ENCODE measurements around the gene FAAP20.

FAAP20 gene

DNA sequence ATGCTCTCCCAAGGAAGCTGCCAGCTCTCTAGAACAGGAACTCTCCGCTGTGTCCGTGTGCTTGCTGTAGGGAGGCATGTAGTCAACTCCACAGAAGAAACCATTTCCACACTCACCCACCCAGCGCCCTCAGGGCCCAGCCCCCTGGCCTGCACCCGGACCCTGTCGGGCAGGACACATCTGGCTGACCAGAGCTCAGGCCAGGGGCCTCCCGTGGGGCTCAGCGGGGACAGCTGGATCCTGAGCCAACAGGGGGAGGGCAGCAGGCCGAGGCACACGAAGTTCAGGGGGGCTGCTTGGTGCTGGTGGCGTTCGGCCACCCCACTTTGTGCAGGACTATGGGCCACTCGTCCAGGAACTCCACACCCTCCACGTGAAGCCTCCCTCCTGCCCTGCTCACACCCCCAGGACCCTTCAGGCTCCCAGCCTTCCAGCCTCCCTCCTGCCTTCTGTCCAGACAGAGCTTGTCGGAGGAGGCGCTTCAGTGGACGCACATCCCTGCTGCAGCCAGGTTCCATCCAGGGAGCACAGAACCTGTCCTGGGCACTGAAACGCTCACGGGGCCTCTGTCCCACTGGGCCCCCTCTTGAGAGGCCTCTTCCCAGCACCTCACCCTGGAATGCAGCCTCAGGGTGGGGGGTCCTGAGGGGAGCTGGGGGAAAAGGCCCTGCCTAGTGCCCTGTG is 15.0 kb upstream of the FAAP20 start:
- no peak for DNase-seq

DNA sequence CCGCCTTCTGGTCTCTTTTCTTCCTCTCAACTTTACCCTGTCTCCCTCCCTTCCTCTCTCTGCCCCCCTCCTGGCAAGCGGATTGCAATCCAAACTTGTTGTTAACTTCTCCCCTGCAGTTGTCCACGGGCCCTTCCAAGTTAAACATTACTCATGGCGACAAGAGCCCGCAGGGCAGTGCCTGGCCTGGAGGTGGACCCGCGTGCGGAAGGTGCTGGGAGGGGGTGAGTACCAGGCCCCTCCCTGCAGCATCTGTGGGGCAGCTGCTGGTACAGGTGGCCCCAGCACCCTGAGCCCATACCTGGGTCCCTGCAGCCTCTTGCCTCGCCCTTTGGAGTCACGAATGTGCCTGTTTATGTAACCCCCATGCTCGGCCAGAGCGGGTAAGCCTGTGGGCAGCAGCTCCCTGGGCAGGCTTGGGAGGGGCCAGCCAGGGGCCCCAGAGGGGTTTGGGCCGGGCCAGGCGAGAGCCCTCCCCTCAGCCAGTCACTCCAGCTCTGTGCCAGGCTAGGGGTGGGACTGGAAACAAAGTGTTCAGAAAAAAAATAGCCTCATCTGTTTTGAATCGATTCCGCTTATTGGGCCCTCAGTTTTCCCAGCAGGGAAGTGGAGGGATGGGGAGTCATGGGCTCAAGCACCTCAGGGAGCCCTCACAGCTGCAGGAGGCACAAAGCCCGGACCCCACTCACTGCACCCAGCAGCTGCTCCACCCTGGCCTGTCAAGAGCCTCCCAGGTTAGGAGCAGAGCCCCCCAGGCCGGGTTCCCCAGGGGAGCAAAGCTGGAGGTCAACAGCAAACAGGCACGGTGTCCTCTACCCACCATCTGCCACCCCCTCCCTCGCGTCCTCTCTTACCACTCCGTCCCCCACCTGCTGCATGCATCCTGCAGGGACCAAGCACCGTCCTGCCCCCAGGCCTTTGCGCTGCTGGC is 14.0 kb upstream of the FAAP20 start:
- DNase-seq: no peak

DNA sequence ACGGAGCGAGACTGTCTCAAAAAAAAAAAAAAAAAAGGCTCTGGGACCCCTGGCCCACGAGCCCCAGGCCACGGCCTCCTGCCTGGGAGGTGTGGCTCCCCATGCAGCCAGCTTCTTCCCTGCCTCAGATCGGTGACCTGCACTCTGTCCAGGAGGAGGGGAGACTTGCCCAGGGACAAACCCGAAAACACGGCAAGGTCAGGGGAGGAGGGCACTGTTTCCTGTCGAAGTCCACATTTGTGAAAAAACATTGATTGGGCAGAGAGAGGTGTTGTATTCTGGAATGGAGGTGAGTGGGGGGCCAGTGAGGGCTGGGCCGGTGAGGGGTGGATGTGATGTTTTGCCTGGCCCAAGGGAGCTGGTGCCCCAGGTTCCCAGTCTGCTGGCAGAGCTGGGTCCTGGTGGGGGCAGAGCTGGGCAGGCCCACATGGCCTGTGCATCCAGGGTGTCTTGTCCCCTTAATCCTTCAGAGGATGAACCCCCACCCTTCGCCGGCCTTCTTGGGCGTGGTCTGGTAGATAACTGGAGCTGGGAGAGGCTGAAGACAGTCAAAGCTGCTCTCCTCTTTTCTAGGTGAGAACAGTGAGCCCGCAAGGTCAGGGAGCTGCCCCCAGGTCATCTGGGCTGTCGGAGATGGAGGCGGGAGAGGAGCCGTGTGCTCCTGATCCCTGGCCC is 12.4 kb upstream of the FAAP20 start:
- no peak for DNase-seq

DNA sequence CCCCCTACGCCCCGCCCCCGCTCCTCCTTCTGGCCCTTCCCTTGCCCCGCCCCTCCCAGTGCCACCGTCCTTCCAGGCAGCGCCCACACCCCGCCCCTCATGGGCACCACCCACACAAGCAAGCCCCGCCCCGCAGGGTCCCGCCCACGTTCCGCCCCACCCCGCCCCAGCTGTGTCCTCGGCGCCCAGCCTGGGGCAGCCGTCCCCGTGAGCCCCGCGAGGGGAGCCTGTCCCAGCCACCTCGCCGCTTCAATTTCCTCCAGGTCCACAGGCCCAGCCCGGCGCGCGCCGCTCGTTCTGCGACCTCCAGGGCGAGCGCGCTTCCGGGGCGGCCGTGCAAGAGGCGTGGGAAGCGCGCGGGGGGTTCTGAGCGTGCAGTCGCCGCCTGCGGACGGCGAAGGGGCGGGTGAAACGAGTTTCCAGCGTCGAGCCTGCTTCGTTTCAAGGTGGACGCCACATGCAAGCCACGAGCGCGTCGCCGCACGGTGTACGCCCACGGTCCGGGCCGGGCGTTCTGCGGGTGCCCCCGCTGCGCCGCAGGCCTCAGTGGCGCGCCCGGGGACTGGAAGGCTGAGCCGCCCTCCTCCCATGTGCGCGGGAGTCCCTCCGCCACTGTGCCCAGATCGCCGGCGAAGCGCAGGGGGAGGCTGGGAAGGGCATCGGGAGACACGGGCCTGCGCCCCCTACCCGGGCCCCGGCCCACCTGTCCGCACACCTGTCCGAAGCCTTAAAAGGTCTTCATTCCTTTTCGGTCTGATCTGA is 10.8 kb upstream of the FAAP20 start:
- DNase-seq: peak; percentile 96

DNA sequence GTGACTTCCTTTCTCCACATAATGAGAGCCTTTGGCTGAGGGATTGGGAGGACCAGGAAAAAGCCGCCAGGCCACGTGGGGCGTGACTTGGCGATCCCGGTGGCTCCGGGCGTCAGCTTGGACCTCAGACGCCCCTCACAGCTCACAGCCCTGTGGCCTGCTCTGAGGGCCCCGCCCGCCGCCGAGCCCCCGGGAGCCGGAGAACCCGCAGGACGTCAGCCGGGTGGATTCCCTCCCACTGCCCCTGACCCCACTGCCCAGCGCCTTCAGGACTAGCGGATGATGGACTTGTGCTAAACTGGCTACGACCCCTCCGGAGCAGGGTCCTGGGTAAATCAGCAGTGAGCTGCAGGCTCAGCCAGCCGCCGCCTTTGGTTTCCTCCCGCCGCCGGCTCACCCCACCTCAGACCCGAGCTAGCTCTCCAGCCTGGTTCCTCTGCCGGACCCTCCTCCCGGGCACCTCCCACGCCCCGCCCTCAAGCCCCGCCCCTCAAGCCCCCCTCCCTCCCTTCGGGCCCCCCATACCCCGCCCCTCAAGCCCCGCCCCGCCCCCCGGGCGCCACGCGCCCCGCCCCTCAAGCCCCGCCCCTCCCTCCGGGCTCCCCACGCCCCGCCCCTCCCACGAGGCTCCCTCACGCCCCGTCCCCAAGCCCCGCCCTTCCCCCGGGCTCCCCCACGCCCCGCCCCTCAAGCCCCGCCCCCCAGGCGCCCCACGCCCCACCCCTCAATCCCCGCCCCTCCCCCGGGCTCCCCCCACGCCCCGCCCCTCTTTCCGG is 10.0 kb upstream of the FAAP20 start:
- DNase-seq: peak; percentile 96

DNA sequence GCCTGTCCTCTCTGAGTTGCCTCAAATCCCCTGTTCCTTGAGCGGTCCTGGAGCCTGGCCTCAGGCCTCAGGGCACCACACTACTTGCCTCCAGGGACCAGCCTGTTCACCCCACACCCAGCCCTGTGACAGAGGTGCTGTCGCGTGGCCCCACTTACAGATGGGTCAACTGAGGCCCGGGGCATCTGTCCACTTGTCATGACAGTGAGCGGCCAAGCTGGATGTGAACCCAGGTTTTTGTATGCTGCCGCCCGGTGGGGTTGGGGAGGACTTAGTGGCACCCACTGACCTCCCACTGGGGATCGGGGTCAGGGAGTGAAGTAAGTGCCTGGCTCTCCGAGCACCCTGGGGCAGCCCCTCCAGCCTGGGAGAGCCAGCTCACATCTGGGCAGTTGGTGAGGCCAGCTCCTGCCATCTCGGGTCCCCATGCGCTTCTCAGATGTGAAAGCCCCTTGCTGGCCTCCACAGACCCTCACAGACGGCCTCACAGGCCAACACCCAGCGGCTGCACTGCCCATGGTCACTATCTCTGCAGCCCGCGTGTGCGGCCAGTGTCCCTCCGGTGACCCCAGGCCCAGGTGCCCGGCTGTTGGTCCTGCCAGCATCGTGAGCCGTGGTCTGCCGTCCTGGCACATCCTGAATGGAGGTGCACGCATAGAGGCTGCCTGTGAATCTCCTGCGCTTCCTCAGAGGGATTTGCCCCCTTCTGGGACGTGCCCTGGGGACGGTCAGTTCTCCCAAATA is 9.3 kb upstream of the FAAP20 start:
- DNase-seq: no peak

DNA sequence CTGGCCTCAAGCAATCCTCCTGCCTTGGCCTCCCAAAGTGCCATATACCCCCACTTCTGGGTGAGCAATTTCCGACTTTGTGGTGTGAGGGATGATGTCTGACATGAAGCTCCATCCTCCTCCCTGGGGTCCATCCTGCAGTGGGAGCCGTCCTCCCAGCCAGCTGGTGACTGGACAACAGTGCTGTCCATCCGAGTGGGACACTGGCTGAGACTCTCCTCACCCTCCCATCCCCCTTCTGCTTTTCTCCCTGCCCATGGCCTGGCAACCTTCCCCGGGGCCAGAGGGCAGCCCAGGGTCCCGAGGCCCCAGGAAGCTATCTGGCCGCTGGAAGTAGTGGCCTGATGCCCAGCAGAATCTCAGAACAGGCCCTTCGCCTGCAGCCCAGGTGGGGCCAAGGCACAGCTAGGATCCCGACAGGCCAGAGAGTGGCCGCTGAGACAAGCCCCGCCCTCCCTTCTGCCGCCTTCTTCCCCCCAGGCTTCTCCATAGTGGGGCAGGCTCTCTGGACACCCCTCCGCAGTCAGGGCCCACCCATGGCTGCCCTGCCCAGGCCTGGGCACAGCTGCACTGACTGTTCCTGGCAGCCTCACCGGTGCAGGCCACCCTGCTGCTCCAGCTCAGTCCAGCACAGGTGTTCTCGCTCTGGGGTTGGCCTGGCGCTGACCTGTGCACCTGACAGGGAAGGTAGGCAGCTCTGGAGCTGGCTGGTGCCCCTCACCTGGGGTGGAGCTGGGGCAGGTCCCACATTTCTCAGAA is 8.4 kb upstream of the FAAP20 start:
- no peak for DNase-seq

DNA sequence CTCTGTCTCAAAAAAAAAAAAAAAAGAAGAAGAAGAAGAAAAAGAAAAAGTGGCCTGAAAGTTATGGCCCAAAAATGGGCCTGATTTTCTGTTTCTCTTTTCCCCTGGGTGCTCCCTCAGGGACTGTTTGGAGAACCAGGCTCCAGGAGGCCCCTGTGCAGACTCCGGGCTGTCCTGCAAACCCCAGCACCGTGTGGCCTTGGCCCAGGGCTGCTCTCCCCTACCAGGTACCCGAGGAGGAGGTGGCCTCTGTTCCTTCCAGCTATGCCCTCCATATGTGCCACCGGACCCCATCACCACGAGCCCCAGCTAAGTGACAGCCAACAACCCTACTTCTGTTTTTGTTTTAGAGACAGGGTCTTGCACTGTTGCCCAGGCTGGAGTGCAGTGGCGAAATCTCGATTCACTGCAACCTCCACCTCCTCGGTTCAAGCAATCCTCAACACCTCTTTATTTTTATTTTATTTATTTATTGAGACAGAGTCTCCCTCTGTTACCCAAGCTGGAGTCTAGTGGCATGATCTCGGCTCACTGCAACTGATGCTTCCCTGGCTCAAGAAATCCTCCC is 7.5 kb upstream of the FAAP20 start:
- DNase-seq: no peak

DNA sequence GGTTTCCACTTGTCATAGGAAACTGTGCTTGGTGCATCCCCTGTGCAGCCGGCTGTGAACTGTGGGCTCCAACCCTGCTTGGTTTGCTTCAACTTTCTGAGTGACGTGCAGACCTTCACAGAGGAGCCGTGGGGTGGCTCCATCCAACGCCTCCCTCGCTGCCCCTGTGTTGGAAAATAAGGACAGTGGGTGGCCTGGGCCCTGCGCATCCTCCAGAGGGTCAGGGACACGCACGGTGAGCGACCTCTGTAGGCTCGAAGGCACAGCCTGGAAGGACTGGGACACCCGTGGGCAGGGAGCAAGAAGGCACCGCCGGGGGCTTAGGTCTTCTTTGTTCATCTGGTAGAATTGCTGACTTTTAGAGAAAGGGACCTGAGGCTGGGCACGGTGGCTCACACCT is 6.5 kb upstream of the FAAP20 start:
- no peak for DNase-seq

DNA sequence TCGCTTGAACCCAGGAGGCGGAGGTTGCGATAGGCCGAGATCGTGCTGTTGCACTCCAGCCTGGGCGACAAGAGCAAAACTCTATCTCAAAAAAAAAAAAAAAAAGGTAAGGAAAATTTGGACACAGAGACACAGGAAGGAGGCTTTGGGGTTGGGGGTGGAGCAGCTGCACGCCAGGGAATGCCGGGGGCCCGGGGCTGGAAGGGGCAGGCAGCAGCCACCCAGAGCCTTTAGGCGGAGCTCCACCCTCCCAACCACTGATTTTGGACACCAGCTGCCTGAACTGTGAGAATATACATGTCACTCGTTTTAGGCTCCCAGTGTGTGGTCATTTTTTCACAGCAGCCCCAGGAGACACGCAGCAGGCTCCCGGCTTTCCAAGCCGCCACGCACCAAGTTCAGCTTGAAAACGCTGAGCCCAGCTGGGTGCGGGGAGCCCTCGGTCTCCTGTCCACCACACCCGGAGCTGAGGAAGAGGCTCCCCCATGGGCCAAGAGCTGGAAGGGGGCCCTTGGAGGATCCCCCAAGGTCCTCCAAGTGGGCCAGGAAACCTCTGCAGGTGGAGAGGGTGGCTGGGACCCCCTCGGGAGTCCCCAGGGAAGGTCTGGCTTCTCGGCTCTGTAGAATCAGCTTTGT is 5.9 kb upstream of the FAAP20 start:
- no peak for DNase-seq

DNA sequence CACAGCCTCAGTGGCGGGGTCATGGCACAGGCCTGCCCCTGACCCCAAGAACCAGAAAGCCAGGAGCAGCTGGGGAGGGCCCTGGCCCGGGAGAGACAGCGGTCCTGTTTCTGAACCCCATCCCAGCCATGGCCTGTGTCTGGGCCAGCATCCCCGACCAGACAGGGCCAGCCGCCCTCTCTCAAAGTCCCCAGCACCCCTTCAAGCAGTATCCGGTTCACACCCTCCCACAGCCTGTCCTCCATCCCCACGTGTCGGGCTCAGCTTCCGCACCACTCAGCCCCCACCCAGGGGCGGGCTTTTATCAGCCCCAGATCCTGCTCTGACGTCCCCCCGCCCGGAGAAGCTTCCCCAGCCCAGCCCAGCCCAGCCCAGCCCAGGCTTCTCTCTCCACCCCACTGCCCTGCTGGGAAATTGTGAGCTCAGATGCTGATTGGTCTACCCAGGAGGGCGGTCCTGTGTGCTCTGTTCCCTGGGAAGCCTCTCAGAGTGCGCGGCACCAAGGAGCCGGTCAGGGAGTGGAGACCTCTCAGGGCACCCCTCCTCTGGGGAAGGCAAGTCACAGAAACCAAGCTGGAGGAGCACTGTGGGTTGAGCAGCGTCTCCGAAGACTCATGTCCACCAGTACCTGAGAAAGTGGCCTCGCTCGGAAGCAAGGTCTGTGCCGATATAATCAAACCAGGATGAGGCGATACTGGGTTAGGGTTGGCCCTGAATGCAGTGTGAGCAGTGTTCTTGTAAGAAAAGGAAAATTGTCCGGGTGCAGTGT is 4.7 kb upstream of the FAAP20 start:
- DNase-seq: peak; percentile 60

DNA sequence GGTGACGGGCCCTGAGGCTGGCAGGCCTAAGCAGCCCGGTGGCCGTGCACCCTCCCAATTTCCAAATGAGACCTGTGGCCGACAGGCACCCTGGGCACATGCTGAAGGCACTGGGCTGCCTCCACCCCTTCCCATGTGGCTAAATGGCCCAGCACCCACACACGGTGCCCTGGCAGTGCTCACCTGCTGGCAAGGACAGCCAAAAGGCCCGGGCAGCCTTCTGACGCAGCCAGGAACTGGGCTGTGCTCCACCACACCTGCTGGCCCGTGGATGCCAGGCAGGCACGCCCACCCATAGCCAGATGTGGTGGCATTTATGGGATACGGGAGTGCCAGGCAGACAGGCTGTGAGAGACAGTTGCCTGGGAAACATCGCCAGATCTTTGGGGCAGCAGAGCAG is 4.0 kb upstream of the FAAP20 start:
- DNase-seq: no peak

DNA sequence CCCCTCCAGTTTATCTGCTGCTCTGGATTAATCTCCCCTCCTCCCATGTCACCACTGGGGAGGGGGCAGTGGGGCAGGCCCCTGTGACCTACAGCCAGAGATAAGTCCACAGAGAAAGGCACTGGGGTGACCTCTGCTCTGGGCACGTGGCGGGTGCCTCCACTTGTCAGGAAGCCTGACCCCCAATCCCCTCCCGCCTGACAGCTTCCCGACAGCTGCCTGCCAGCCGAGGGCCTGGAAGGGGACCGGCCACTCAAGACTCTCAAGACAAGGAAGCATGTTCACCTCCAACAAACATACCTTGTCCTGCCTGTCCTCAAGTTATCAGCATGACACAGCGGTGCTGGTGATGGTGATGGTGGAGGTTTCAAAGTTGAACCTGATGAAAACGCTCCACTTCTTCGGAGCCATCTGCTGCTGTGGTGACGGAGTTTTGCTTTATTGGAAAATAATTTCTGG is 3.2 kb upstream of the FAAP20 start:
- DNase-seq: no peak

DNA sequence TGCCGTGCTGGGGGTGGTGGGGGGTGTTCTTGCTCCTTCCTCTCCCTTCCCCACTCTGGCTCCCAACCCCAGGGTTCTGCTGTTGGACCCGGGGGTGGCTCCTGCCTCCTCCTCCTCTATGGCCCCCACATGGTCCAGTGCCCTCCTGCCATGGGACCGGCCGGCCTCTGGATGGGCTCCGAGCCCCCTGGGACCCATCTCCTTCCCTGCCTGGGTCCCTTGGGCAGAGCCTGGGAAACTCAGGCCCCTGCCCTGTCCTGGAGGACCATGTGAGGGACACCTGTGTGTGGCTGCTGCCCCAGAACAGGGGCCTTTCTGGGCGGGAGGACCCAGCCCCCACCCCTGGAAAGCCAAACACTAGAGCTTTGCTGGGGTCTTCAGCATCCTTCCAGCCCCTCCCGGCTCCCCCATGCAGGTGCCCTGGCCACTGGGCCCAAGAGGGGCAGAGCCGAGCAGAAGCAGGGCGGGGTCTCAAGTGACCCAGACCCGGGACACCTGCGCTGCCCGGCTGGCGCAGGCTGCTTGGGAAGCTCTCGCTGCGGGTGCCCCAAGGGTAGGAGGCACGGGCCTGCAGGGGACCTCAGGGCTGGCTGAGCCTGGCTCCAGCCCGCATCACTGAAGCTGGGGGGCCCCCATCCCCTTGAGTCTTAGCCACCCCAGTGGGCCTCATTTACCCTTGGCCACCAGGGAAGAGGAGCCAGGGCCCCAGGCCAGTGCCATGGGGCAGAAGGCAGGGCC is 2.5 kb upstream of the FAAP20 start:
- DNase-seq: no peak

DNA sequence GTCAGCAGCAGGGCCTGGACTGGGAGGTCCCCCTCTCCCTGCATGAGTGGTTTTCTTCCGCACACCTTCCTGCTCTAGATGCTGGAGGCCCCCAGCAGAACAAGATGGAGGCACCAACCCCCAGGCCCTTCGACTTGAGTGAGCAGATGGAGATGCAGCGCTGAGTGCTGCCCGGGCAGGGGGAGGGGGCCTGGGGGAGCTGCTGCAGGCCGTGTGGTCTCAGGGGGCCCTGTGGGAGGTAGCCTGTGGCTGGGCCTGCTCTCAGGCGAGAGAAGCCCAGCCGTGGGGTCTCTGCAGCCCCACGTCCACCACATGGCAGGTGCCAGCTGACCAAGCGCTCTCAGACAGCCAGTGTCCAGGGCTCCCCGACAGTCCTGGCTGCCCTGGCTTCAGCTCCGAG is 1.2 kb upstream of the FAAP20 start:
- DNase-seq: no peak

DNA sequence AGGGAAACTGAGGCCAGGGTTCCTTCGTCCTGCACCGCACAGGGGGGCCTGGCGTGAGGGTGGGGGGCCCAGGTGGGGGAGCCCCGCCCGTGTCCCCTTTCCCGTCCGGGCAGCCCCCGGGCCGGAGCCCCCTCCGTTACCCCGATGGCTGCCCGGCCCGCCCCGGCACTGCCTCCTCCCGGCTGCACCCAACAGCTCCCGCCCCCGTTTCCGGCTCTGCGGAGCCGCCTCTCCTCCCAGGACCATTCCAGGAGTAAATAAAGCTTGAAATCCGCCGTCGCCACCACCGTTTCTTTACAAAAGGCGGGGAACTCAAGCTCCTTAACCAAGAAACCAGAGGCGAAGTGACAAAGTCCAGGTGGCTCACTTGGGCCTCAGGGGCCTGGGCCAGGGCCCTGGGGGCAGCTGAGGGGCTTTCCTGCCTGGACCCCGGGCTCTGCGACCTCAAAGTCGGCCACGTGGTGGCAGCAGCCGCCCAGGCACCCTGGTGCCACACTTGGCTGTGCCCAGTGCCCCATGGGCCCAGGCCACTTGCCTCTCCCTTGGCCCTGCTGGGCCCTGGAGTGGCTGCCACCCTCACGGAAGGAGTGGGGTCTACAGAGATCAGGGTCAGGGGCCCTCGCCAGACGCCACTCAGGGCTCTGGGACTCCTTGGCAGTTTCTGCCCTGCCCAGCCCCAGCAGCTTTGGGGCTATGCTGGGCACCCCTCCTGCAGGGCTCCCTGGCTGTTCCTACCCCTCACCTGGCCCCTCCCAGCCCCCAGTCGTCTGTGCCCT is 514 bp upstream of the FAAP20 start:
- DNase-seq: peak; percentile 74

Data from effector CD8-positive, alpha-beta T cell (primary cell).